Measurements from ENCODE around the gene CDC6. TPM values are rescaled to one million over a fixed set of nuclear protein-coding genes. Genes with fewer than 3 reads are reported as not detected.

The CDC6 gene
- total and polyA plus RNA-seq, 2 donors (not counting 3 experiments of a cell fraction or from before 2014, with no cell fraction given): 15.5 to 55.2 TPM

DNA sequence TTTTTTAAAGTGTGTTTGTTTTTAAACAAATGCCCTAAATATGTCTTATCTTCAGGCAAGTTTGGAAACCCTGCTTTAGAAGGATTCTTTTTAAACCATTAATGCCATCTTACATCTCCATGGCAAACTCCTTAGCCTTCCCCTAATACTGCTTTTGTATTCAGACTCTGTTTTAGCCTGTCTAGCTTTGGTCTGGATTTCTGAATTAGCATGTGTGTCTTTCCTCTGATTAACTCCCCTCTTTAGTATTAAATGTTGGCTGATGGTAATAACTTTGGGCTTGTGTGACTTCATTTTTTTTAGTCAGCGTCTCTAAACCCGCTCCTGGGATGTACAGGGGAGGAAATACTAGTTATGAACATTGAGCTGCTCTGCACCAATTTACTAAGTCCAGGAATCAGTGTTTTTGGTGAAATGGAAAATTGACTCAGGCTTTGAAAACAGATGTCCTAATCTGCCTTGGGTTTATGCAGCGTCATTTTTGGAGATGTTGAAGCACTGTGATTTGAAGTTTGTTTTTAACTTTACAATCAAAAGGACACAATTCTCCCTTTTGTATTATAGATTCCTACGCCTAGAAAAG, 46.3 kb upstream of the CDC6 start:
- H3K27me3 ChIP-seq (ENCODE audit: control insufficient read depth in 2 of 2, insufficient read depth in 2 of 2, low read length in 2 of 2): no peaks in the 10 kb centered on the region
- dilution Hi-C loops (cut with MboI; ENCODE audit: extremely low pct_ligation_motif_present, low sequenced_read_pairs) (no loop called here), intact Hi-C loops (cut with micrococcal nuclease) (no loop called here)
- H3K27ac ChIP-seq (ENCODE audit: insufficient read depth, low read depth, low read length): no peak overlapping the region
- H3K9me3 ChIP-seq (replicated peaks; ENCODE audit: control insufficient read depth, insufficient read depth, low read length): no peaks in the 10 kb centered on the region
- TF ChIP-seq GATA2 (IDR thresholded peaks at IDR 0.05; ENCODE audit: insufficient read depth, insufficient read length, low read depth, low read length) (no peak), POLR2A (IDR thresholded peaks at IDR 0.05; ENCODE audit: low read depth, low read length) (no peak), MYC (IDR thresholded peaks at IDR 0.05; ENCODE audit: low read depth, low read length) (no peak), FOS (IDR thresholded peaks at IDR 0.05; ENCODE audit: borderline replicate concordance, insufficient read depth, low read length) (no peak), JUN (IDR thresholded peaks at IDR 0.05; ENCODE audit: borderline replicate concordance, insufficient read depth, insufficient read length, low read depth) (no peak), POLR2AphosphoS5 (IDR thresholded peaks at IDR 0.05; ENCODE audit: insufficient read depth, low read depth, low read length) (no peak)
- TF ChIP-seq, protein P1, sequence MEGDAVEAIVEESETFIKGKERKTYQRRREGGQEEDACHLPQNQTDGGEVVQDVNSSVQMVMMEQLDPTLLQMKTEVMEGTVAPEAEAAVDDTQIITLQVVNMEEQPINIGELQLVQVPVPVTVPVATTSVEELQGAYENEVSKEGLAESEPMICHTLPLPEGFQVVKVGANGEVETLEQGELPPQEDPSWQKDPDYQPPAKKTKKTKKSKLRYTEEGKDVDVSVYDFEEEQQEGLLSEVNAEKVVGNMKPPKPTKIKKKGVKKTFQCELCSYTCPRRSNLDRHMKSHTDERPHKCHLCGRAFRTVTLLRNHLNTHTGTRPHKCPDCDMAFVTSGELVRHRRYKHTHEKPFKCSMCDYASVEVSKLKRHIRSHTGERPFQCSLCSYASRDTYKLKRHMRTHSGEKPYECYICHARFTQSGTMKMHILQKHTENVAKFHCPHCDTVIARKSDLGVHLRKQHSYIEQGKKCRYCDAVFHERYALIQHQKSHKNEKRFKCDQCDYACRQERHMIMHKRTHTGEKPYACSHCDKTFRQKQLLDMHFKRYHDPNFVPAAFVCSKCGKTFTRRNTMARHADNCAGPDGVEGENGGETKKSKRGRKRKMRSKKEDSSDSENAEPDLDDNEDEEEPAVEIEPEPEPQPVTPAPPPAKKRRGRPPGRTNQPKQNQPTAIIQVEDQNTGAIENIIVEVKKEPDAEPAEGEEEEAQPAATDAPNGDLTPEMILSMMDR (IDR thresholded peaks at IDR 0.05; ENCODE audit: extremely low read depth in 1 of 2, insufficient read depth in 1 of 2, low read depth in 1 of 2, low read length in 2 of 2): no peak
- TF ChIP-seq, protein P2, sequence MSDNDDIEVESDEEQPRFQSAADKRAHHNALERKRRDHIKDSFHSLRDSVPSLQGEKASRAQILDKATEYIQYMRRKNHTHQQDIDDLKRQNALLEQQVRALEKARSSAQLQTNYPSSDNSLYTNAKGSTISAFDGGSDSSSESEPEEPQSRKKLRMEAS (IDR thresholded peaks at IDR 0.05; ENCODE audit: insufficient read depth, insufficient read length): no peak
- no peaks in the 10 kb centered on the region for H3K36me3 ChIP-seq (ENCODE audit: control insufficient read depth in 2 of 2, extremely low read depth in 1 of 2, insufficient read depth in 2 of 2, low read length in 2 of 2)
- ChIA-PET CTCF (interaction anchor here (1.1 to 2.2 kb wide), 3 partner anchors 9 to 23 kb away, joined by 3 to 6 read pairs (median 5); partner anchors contain the start of gene WIPF2), POLR2A (interaction anchor here (0.7 kb wide), 1 partner anchor 16 kb away, joined by 3 read pairs; no protein-coding TSS in a partner anchor)
- H3K4me3 ChIP-seq (replicated peaks in 1 of 3; ENCODE audit: insufficient read depth in 1 of 3, low read depth in 1 of 3, low read length in 3 of 3): no peak overlapping the region
- H3K4me1 ChIP-seq (ENCODE audit: control insufficient read depth, extremely low read depth, insufficient read depth, low read length): no peaks in the 10 kb centered on the region
- H3K9me1 ChIP-seq (replicated peaks; ENCODE audit: control insufficient read depth, extremely low read depth, insufficient read depth, low read length): no peaks in the 10 kb centered on the region
- FAIRE-seq (no peak), DNase-seq (ENCODE audit: low read depth, low spot score) (no peak)
- no peak overlapping the region for H2AFZ ChIP-seq (ENCODE audit: low read depth, low read length)
- H3K9ac ChIP-seq (replicated peaks; ENCODE audit: extremely low read depth, insufficient read depth, low read length): no peak overlapping the region
- H3K79me2 ChIP-seq (ENCODE audit: control insufficient read depth, insufficient read depth, low read length): peaks cover 56% of the 10 kb centered on the region
- no peaks in the 10 kb centered on the region for H4K20me1 ChIP-seq (replicated peaks; ENCODE audit: control insufficient read depth, extremely low read depth, insufficient read depth, low read length)
- no TSS peak for BruUV-seq (replicated peaks)
- no peak overlapping the region for H3K4me2 ChIP-seq (ENCODE audit: insufficient read depth, low read length)

All from endothelial cell of umbilical vein (primary cell).